Kidney (tissue), 14 donors: ENCODE measurements around the gene CNNM2. TPM values are rescaled to one million over a fixed set of nuclear protein-coding genes. Genes with fewer than 3 reads are reported as not detected.

Source experiments
- DNase-seq, 5 donors: peaks; one replicate each; pipeline ENCODE4 v3.0.0-alpha.2; 2013 to 2020
- FAIRE-seq: peaks from 2 replicates; lab custom pipeline; 2012; peaks lifted over from hg19 to GRCh38; lab: Jason Lieb, UNC
- H3K27ac ChIP-seq, 2 donors: one replicate each; pipeline ENCODE4 v1.7.0; 2013; ENCODE audit warnings: low read depth in 2 of 2, low read length in 2 of 2, inconsistent platforms in 1 of 2
- H3K27me3 ChIP-seq: one replicate; pipeline ENCODE4 v1.7.1; 2013; ENCODE audit warnings: low read length, inconsistent platforms; ENCODE audit not compliant: control insufficient read depth, insufficient read depth
- H3K36me3 ChIP-seq, 3 donors: one replicate each; pipeline versions ENCODE4 v1.7.0 to v1.7.1; 2013; ENCODE audit warnings: low read length in 3 of 3, control low read depth in 1 of 3, inconsistent platforms in 1 of 3; ENCODE audit not compliant: insufficient read depth in 3 of 3, control insufficient read depth in 2 of 3
- H3K4me1 ChIP-seq, 3 donors: one replicate each; pipeline versions ENCODE4 v1.7.0 to v1.7.1; 2013; ENCODE audit warnings: low read length in 3 of 3, inconsistent platforms in 1 of 3, low read depth in 1 of 3; ENCODE audit not compliant: control insufficient read depth in 2 of 3, insufficient read depth in 2 of 3
- H3K4me3 ChIP-seq, 3 donors: one replicate each; pipeline versions ENCODE4 v1.7.0 to v1.8.1; 2013; ENCODE audit warnings: low read length in 3 of 3, control low read depth in 1 of 3, inconsistent platforms in 1 of 3
- H3K9ac ChIP-seq, 3 donors: one replicate each; pipeline versions ENCODE4 v1.7.0 to v1.7.1; 2013; ENCODE audit warnings: low read length in 3 of 3, control low read depth in 1 of 3, inconsistent platforms in 1 of 3
- H3K9me3 ChIP-seq, 3 donors: one replicate each; pipeline versions ENCODE4 v1.7.0 to v1.7.1; 2013; ENCODE audit warnings: low read length in 3 of 3, control low read depth in 1 of 3, inconsistent platforms in 1 of 3; ENCODE audit not compliant: control insufficient read depth in 2 of 3, insufficient read depth in 1 of 3
- intact Hi-C: fragments of 100-400 bp; cut with DNase I; formaldehyde crosslinking; loops from one replicate; pipeline ENCODE4 v1.11.1; 2022
- polyA plus RNA-seq: library from polyadenylated mRNA; stranded (reverse); fragments of 350-450 nt; fragmentation: Illumina TruSeq; extraction: RNeasy Lipid Tissue Mini Kit (QIAGEN cat#74804); gene quantifications from one replicate; pipeline ENCODE4 v1.2.3, GENCODE V29; 2014; ENCODE audit warnings: low read depth, low replicate concordance; ENCODE audit not compliant: insufficient read depth
- total RNA-seq: library from RNA; stranded (reverse); fragmentation: NEBNext Ultra II Directional; extraction: Animal tissue kit (Norgen Biotek cat#: 25700); gene quantifications from one replicate; pipeline ENCODE4 v1.2.1, GENCODE V29; 2021
- TF ChIP-seq, protein P1 (sequence below): IDR thresholded peaks from 3 replicates; pipeline ENCODE4 v1.5.1; 2012; ENCODE audit warnings: mild to moderate bottlenecking, moderate library complexity, borderline replicate concordance; ENCODE audit not compliant: insufficient read depth; ENCODE audit errors: extremely low read depth
- donor health status: control.
- donor health status: control.
- donor health status: control.
- donor health status: control.
- donor health status: control.
- donor health status: DM: yes; HTN: yes; CAD: no.
- donor health status: Normal renal cell carcinoma (clear cell type).

The CNNM2 gene
- total and polyA plus RNA-seq, 2 donors from 2014 or later, result 10.9 to 11.8 TPM

DNA sequence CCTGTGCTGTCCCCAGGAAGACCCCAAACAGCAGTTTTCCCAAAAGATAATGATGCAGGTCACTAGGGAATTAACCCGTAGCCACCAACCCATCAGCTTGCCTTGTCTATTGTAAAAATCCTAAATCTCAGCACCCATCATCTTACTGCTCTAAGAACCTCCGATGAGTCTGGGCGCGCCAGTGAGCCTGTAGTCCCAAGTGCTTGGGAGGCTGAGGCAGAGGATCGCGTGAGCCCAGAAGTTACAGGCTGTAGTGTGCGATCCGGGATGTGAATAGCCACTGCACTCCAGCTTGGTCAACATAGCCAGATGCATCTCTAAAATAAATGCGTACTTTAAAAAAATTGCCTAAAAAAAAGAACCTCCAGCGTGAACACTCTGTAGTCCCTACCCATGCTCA lies 47.9 kb upstream of the CNNM2 start:
- H3K27ac ChIP-seq, result no peak overlapping the region
- H3K36me3 ChIP-seq, result peaks cover 0 to 2% (median 0%) of the 10 kb centered on the region in 3 donors
- no peak for DNase-seq
- TF ChIP-seq, protein P1, sequence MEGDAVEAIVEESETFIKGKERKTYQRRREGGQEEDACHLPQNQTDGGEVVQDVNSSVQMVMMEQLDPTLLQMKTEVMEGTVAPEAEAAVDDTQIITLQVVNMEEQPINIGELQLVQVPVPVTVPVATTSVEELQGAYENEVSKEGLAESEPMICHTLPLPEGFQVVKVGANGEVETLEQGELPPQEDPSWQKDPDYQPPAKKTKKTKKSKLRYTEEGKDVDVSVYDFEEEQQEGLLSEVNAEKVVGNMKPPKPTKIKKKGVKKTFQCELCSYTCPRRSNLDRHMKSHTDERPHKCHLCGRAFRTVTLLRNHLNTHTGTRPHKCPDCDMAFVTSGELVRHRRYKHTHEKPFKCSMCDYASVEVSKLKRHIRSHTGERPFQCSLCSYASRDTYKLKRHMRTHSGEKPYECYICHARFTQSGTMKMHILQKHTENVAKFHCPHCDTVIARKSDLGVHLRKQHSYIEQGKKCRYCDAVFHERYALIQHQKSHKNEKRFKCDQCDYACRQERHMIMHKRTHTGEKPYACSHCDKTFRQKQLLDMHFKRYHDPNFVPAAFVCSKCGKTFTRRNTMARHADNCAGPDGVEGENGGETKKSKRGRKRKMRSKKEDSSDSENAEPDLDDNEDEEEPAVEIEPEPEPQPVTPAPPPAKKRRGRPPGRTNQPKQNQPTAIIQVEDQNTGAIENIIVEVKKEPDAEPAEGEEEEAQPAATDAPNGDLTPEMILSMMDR, result no peak
- H3K9me3 ChIP-seq, result no peaks in the 10 kb centered on the region
- intact Hi-C loops, result no loop called here
- FAIRE-seq, result no peak
- H3K9ac ChIP-seq, result peak overlapping the region in 2 of 3 donors; percentile 59 to 78
- no peaks in the 10 kb centered on the region for H3K27me3 ChIP-seq
- peak overlapping the region; percentile 30 to 80 (median 65) for H3K4me3 ChIP-seq
- H3K4me1 ChIP-seq, result peaks cover 0 to 7% (median 0%) of the 10 kb centered on the region in 3 donors

GRCh38 chr10:102872163-102872562 lies 45.9 kb upstream of the CNNM2 start:
- no peaks in the 10 kb centered on the region for H3K27me3 ChIP-seq
- no peak overlapping the region for H3K27ac ChIP-seq
- H3K9me3 ChIP-seq, result no peaks in the 10 kb centered on the region
- H3K4me1 ChIP-seq, result peaks cover 0 to 7% (median 0%) of the 10 kb centered on the region in 3 donors
- intact Hi-C loops, result no loop called here
- FAIRE-seq, result no peak
- no peak overlapping the region for H3K4me3 ChIP-seq
- no peak overlapping the region for H3K9ac ChIP-seq
- no peak for DNase-seq
- H3K36me3 ChIP-seq, result peaks cover 0 to 2% (median 0%) of the 10 kb centered on the region in 3 donors
- TF ChIP-seq, protein P1, result no peak

DNA sequence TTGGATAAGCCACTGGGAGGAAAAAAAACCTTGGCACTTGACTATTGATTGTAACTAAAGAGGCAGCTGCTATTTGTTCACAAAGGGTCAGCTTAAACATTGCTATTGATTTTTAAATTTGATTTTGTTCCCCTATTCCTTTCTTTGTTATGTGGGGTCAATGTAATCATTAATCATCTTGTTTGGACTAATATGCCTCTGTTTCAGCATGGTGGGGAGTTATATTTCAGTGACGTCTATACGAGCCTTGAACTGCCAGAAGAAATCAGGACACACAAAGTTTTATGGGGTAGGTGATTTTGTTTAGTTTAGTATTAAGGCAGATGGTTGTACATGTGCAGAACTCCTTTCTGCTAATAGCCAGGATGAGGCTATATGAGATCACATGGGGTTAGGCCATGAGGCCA lies 41.3 kb upstream of the CNNM2 start:
- FAIRE-seq, result no peak
- no peak for DNase-seq
- Histone ChIP-seq H3K27ac (no peak overlapping the region), H3K9me3 (no peaks in the 10 kb centered on the region), H3K9ac (no peak overlapping the region), H3K4me1 (no peaks in the 10 kb centered on the region), H3K4me3 (no peak overlapping the region), H3K36me3 (peaks cover 0 to 4% (median 2%) of the 10 kb centered on the region in 3 donors), H3K27me3 (no peaks in the 10 kb centered on the region)
- intact Hi-C loops, result no loop called here
- TF ChIP-seq, protein P1, result no peak

DNA sequence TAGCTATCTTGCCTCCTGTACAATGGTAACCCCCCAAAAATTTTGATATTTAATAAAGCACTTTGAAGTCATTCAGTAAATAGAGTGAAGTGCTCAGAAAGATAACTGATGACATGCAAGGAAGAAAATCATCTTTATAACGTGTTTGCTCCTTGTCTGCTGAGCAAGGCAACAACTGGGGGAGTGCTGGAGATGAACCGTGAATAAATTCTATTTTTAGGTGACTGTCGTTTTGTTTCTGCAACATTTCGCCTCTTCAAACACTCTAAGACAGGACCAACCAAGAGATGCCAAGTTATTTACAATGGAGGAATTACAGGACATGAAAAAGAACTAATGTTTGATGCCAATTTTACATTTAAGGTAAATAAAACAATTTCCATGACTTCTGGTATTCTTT lies 39.5 kb upstream of the CNNM2 start:
- intact Hi-C loops, result no loop called here
- no peak for FAIRE-seq

More for the DNA sequence above, 39.5 kb upstream of the CNNM2 start:
- no peaks in the 10 kb centered on the region for H3K4me1 ChIP-seq
- peaks cover 0 to 4% (median 0%) of the 10 kb centered on the region in 3 donors for H3K36me3 ChIP-seq
- H3K9me3 ChIP-seq, result no peaks in the 10 kb centered on the region
- no peak overlapping the region for H3K4me3 ChIP-seq
- no peaks in the 10 kb centered on the region for H3K27me3 ChIP-seq
- no peak for DNase-seq
- TF ChIP-seq, protein P1, result no peak
- H3K27ac ChIP-seq, result no peak overlapping the region
- no peak overlapping the region for H3K9ac ChIP-seq
